PFSK-1 (cell line): ENCODE data around the gene NDUFS7.

Experiments
- FOXP2 ChIP-seq: optimal IDR thresholded peaks from 2 replicates; pipeline ENCODE3; 2011; ENCODE audit warnings: borderline replicate concordance, control low read depth, inconsistent platforms; ENCODE audit not compliant: insufficient read depth; ENCODE audit errors: extremely low read length, extremely low read depth
- POLR2AphosphoS5 ChIP-seq: IDR thresholded peaks from 2 replicates; pipeline ENCODE4 v1.6.1; 2012; ENCODE audit warnings: low read depth, mild to moderate bottlenecking, control low read depth, low read length, moderate library complexity
- SIN3A ChIP-seq: IDR thresholded peaks from 2 replicates; pipeline ENCODE4 v1.6.1; 2012; ENCODE audit warnings: mild to moderate bottlenecking, low read length, moderate library complexity, borderline replicate concordance; ENCODE audit not compliant: insufficient read depth
- TAF1 ChIP-seq: IDR thresholded peaks from 2 replicates; pipeline ENCODE4 v1.6.1; 2012; ENCODE audit warnings: low read length, control low read depth, borderline replicate concordance; ENCODE audit not compliant: insufficient read depth
- TF ChIP-seq, protein P1 (sequence below), 2 experiments: IDR thresholded peaks; 2 replicates each; pipeline versions ENCODE4 v1.6.1 to v1.8.0; 2011 to 2012; ENCODE audit warnings: low read depth in 2 of 2, low read length in 2 of 2, control low read depth in 1 of 2, inconsistent platforms in 1 of 2, mild to moderate bottlenecking in 1 of 2, moderate library complexity in 1 of 2; ENCODE audit not compliant: insufficient read depth in 1 of 2

Gene NDUFS7

DNA sequence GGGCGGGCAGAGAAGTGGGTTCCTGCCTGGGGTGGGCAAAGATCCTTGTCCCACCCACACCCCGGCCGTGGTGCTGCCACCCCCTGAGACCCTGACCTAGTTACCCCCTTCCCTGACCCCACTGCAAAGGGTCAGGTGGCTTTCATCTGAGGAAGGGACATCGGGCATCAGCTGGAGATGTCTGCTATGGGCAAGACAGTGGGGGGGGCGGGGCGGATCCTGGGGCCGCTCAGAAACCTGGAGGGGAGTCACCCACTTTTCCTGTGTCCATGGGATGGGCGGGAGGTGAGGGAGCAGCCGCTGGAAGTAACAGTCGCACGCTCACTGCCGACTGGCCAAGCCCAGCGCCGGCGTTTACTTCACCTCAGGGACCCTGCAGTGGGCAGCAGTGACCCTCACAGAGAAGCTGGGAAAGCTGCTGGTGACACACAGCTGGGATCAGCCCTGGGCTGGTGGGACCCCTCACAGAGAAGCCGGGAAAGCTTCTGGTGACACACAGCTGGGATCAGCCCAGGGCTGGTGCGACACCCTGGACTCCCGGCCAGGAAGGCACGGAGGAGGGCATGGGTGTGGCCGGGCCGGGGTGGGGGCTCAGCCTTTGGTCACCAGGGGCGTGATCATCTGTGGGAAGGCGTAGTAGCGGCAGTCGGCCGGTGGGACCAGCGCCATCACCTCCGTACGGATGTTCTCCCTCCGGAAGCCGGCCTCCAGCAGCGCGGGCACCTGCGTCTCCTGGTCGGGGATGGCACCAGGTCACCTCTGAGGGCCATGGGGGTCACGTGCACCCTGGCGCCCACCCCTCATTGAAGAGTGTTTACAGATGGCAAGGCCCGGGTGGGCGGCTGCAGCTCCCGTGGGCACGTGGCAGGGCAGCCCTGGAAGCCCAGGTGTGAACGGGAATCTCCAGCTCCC lies 13.3 kb downstream of the NDUFS7 start:
- peak; percentile 47 for TF ChIP-seq POLR2AphosphoS5
- TF ChIP-seq, protein P1, sequence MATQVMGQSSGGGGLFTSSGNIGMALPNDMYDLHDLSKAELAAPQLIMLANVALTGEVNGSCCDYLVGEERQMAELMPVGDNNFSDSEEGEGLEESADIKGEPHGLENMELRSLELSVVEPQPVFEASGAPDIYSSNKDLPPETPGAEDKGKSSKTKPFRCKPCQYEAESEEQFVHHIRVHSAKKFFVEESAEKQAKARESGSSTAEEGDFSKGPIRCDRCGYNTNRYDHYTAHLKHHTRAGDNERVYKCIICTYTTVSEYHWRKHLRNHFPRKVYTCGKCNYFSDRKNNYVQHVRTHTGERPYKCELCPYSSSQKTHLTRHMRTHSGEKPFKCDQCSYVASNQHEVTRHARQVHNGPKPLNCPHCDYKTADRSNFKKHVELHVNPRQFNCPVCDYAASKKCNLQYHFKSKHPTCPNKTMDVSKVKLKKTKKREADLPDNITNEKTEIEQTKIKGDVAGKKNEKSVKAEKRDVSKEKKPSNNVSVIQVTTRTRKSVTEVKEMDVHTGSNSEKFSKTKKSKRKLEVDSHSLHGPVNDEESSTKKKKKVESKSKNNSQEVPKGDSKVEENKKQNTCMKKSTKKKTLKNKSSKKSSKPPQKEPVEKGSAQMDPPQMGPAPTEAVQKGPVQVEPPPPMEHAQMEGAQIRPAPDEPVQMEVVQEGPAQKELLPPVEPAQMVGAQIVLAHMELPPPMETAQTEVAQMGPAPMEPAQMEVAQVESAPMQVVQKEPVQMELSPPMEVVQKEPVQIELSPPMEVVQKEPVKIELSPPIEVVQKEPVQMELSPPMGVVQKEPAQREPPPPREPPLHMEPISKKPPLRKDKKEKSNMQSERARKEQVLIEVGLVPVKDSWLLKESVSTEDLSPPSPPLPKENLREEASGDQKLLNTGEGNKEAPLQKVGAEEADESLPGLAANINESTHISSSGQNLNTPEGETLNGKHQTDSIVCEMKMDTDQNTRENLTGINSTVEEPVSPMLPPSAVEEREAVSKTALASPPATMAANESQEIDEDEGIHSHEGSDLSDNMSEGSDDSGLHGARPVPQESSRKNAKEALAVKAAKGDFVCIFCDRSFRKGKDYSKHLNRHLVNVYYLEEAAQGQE (IDR thresholded peaks at IDR 0.05; ENCODE audit: insufficient read depth in 1 of 2, low read depth in 2 of 2, low read length in 2 of 2): no peak

DNA sequence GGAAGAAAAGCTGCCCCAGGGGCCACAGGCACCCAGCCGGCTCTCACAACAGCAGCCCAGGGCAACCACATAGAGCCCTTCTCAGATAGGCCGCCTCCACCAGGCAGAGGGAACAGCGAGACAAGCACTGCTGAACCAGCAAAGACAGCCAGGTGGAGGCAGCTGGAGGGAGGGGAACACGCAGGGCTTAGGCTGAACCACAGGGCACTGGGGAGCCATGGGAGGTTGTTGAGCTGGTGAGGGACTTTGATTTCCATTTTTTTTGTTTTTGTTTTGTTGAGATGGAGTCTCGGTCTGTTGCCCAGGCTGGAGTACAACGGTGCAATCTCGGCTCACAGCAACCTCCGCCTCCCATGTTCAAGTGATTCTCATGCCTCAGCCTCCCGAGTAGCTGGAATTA lies 14.1 kb downstream of the NDUFS7 start:
- TF ChIP-seq, protein P1 (IDR thresholded peaks at IDR 0.05; ENCODE audit: insufficient read depth in 1 of 2, low read depth in 2 of 2, low read length in 2 of 2): no peak
- TF ChIP-seq POLR2AphosphoS5: no peak
- no peak for TF ChIP-seq TAF1
- no peak for TF ChIP-seq FOXP2
- no peak for TF ChIP-seq SIN3A

DNA sequence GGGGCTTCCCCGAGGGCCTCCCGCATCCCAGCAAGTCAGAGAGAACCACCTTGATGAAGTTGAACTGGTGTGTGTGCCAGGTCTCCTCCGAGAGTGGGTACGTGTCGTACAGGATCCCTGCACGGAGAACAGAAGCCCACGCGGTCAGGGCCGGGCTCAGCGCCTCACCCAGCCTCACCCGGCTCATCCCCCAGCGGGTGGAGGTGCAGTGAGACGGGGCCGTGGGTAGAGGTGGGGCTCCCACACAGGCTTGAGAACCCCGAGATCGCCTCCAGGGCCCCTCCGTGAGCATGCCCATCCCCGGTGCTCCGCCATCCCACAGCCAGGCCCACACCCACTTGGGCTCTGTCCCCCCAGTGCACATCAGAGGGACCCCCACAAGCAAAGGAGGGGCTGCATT lies 15.4 kb downstream of the NDUFS7 start:
- TF ChIP-seq TAF1 (no peak), SIN3A (no peak), POLR2AphosphoS5 (no peak), FOXP2 (no peak)
- TF ChIP-seq, protein P1 (IDR thresholded peaks at IDR 0.05; ENCODE audit: insufficient read depth in 1 of 2, low read depth in 2 of 2, low read length in 2 of 2): no peak

DNA sequence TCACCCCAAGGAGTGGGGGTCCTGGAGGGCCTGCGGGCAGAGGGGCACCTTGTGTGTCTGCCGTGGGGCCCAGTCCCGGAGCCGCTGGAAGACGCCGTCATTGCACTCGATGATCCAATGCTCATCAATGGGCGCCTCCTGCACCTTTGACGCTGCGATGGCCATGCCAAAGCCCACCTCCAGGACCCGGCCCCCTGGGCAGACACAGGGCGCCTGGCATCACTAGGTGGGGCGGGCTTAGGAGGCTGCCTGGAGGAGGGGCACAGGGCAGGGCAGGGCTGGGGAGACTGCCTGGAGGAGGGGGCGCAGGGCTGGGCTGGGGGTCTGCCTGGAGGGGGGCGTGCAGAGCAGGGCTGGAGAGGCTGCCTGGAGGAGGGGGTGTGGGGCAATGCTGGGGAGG lies 16.0 kb downstream of the NDUFS7 start:
- TF ChIP-seq, protein P1 (IDR thresholded peaks at IDR 0.05; ENCODE audit: insufficient read depth in 1 of 2, low read depth in 2 of 2, low read length in 2 of 2): no peak
- TF ChIP-seq TAF1 (no peak), FOXP2 (no peak), SIN3A (no peak), POLR2AphosphoS5 (no peak)
